Measurements from ENCODE around the gene USP2. TPM values are rescaled to one million over a fixed set of nuclear protein-coding genes. Genes with fewer than 3 reads are reported as not detected.

Gene USP2
- total RNA-seq, 1 experiment from 2014 or later = 5.7 TPM

- Histone ChIP-seq H3K27ac (ENCODE audit: insufficient read length, low read depth, low read length) (no peak overlapping the region), H2BK12ac (ENCODE audit: insufficient read length, low read depth, low read length) (no peak overlapping the region), H3K56ac (ENCODE audit: insufficient read length, low read depth, low read length) (no peak overlapping the region), H3K14ac (ENCODE audit: insufficient read depth, low read length) (no peak overlapping the region), H2BK20ac (ENCODE audit: low read depth, low read length, poor library complexity, severe bottlenecking) (no peak overlapping the region), H3K79me1 (ENCODE audit: insufficient read depth, low read depth, low read length, poor library complexity, severe bottlenecking) (no peaks in the 10 kb centered on the region), H3T11ph (ENCODE audit: low read length) (no peak overlapping the region), H3K23me2 (ENCODE audit: insufficient read length, low read depth, low read length, poor library complexity, severe bottlenecking) (no peaks in the 10 kb centered on the region), H2BK120ac (ENCODE audit: low read depth, low read length, poor library complexity, severe bottlenecking) (no peak overlapping the region), H3K27me3 (ENCODE audit: insufficient read depth, low read length) (0 out of 2 replicates have a peak, but pooled peaks cover under 1% of the 10 kb centered on the region), H2AK5ac (ENCODE audit: insufficient read length, low read length) (no peak overlapping the region), H3K4me1 (ENCODE audit: insufficient read depth, low read length) (peaks cover 2% of the 10 kb centered on the region; the same call in 1 of the 2 replicates), H3K9me3 (ENCODE audit: control insufficient read depth, low read depth, low read length) (no peaks in the 10 kb centered on the region), H4K20me1 (ENCODE audit: control insufficient read depth, insufficient read depth, insufficient read length) (no peaks in the 10 kb centered on the region), H2AFZ (ENCODE audit: low read length) (no peak overlapping the region), H4K5ac (ENCODE audit: insufficient read length, low read depth, low read length) (no peak overlapping the region), H3K18ac (ENCODE audit: insufficient read length, low read depth, low read length) (no peak overlapping the region), H4K8ac (replicated peaks; ENCODE audit: insufficient read length, low read depth, low read length) (no peak overlapping the region), H3K23ac (ENCODE audit: insufficient read length, low read depth, low read length) (no peak overlapping the region), H2BK5ac (ENCODE audit: insufficient read length, low read length) (no peak overlapping the region), H3K9ac (ENCODE audit: extremely low read depth, insufficient read length, low read length) (no peak overlapping the region), H3K4me2 (ENCODE audit: insufficient read depth, insufficient read length, low read length) (no peak overlapping the region), H2BK15ac (ENCODE audit: low read depth, low read length) (no peak overlapping the region), H4K91ac (ENCODE audit: insufficient read length, low read depth, low read length) (no peak overlapping the region), H3K79me2 (ENCODE audit: insufficient read depth, low read length) (no peaks in the 10 kb centered on the region), H3K4ac (ENCODE audit: low read depth, low read length) (no peak overlapping the region)
- peak; percentile 29 for DNase-seq
- Mint-ChIP-seq H3K9me3 (no peaks in the 10 kb centered on the region), H3K36me3 (ENCODE audit: insufficient read depth in 1 of 3, low read depth in 3 of 3) (peaks cover 0 to 6% (median 0%) of the 10 kb centered on the region in 3 experiments; a peak in 3 of 7 replicates), H3K4me3 (no peak overlapping the region), H3K27me3 (ENCODE audit: low read depth) (peaks cover 37% of the 10 kb centered on the region), H3K4me1 (peaks cover 56 to 65% of the 10 kb centered on the region in 2 experiments), H3K27ac (no peak overlapping the region)
- no peak for TF ChIP-seq CTCF (conservative IDR thresholded peaks at IDR 0.05)
- WGBS (ENCODE audit: extremely low coverage, insufficient read length, low lambda C conversion rate) = no CpG with 5 or more reads among the region's 8 CpGs
Observed at GRCh38 chr11:119370486-119371046, 10.9 kb downstream of the USP2 start.
